ENCODE data around the gene RAB21.
"Not testable (repeated sequence)": the region's sequence is repeated elsewhere in the genome, so short reads cannot be mapped to it uniquely, and the experiment has no call there.

RAB21 gene

DNA sequence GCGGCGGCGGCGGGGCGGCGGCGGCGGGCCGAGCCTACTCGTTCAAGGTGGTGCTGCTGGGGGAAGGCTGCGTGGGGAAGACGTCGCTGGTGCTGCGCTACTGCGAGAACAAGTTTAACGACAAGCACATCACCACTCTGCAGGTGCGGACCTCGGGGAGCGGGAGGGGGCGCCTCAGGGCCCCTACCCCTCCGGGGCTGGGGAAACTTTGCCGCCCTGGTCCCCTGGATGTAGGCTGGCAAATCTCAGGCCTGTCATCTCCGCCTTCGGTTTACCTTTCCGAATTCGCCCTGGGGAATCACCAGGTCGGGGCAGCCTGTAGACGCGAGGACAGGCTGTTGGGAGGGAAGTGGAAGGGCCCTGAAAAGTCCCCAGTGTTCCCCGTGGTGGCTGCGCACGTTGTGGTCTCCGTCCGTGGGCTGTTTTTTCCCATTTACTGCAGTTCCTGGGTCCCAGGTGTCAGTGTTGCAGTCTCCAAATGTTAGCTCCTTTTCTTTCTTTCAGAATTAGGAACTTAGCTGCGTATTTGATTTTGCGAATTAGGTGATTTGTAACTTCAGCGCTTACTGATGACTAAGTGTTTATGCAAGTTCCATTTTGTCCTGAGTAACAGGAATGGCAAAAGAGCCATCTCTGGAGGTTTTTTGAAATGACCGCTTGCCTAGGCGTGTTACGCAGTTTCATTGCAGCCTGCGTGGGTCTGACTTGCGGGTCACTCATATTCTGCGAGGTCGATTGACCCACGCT, 656 bp downstream of the RAB21 start:
- DNase-seq: no peak

- DNase-seq: no peak
Measured at GRCh38 chr12:71756054-71756690, 1.5 kb downstream of the RAB21 start.

- no peak for DNase-seq
Measured at GRCh38 chr12:71759941-71760340, 5.3 kb downstream of the RAB21 start.

DNA sequence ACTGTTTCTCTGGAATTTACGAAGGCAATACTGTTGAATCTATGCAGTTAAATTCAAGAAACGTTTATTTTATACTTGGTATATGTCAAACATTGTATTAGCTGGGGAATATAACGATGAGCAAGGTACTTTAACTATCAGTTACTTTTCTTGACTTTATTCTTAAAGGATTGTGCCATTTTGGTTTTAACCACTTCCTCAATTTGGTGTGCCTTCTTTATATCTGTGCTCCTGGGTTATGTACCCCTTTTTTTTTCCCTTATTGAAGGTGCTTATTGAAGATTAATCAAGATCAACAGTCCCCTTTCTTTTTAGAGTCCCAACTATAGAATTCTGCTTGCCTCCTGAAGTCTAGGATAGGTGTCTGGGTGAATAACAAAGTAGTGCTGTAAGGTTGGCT, 5.8 kb downstream of the RAB21 start:
- DNase-seq: no peak

GRCh38 chr12:71761354-71761753, 6.7 kb downstream of the RAB21 start:
- DNase-seq: not testable (repeated sequence)

DNA sequence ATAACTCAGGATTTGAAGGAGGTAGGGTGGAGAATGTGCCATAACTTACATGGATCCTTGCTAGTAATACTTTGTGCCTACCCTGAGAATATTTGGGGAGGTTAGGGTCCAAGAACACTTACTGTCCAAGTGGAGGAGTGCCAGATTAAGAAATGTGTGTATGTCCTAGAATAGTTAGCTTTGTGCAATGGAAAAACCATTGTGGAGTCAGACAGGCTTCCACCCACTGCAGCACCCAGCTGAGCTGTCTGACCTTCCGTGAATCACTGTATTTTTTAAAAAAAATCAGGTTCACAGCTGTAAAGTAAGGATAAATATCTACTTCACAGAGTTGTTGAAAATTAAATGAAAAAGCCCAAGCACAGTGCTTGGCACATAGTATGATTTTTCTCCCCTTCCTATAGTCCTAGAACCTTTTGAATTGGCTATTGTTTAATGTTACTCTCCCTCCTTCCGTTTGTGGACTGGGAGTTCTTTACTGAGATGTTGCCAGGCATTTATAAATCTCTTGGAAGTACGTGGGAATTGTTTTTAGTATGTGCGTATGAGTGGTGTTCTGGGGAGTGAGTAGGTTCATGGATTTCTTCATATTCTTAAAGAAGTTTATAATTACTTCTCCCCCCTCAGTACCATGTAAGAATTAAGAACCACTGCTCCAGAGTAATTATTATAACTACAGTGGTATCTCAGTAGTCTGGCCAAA, 9.2 kb downstream of the RAB21 start:
- no peak for DNase-seq

GRCh38 chr12:71764587-71765321, 10.1 kb downstream of the RAB21 start:
- DNase-seq: no peak

GRCh38 chr12:71766202-71766601, 11.5 kb downstream of the RAB21 start:
- no peak for DNase-seq

DNA sequence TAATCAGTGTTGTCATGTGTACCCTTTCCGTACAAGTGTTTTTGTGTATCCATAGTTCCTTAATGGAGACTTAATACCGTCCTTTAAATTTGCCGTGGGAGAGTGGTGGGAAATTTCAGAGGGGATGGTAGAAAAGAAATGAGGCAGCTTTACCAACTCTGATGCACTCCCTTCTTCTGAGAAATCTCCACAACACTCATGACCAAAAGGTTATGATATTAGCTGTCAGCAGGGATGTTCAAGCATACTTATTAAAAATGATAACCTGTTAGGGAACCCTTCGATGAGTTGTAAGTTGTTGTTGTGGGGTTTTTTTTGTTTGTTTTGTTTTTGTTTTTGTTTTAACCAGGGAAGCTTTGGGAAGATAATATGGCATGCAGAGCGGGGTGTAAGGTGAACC, 12.5 kb downstream of the RAB21 start:
- no peak for DNase-seq

DNA sequence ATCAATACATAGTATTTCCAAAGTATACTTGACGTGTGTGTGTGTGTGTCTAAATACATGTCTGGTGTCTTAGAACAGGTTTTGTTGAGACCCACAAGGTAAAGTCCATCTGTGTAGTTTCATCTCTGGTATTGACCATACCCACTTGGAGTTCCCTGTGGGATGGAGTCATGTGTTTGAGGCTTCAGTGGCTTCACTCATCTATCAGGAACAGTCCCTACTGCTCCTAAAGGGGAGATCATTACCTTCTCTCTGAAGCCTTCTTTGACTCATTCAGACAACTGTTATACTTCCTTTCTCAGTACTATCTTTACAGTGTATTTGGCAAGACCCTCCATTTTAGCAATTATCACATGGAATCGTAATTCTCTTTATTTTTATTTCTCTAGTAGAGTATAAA, 14.2 kb downstream of the RAB21 start:
- DNase-seq: no peak

DNA sequence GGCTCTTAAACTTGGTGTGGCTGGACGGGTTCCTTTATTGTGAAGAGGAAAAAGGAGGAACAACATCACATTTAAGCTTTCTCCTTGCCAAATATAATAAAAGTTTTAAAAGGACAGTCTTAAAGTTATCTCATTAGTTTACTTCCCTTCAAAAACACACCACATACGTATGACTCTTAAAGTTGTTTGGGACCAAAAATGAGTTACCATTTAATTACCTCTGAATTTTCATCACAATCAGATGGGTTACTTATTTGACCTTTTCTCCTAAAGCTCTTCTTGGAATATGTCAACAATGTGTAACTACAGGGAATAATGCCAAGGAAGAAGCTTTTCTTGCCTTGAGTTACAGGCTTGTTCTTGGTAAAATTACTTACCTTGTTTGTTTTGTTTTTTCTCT, 16.4 kb downstream of the RAB21 start:
- no peak for DNase-seq

- no peak for DNase-seq
Measured at GRCh38 chr12:71772735-71773134, 18.1 kb downstream of the RAB21 start.

DNA sequence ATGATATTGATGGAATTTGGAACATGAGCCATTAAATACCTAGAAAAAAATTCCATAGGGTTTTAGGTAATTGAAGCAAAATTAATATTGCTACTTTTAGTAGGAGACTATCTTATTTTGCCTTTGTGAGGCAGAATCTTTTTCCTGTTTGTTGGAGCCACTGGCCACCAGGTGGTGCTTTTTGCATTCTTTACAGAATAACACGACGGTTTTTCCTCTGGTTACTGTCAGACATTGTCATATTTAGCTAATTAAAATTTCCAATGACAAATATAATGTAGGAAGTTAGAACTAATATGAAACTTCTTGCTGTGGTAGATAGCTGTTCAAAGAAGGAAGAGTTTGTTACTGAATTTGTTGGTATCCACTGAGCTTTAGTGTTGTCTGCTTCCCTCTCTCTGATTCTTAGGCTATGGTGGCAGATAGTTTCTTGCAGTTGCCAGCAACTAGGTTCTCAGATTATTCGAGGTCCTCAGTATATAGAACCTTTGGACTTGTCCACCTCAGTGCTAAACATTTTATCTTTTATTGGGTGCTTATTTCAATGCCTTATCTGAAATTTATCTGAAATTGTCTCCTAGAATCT, 25.7 kb downstream of the RAB21 start:
- DNase-seq: no peak

DNA sequence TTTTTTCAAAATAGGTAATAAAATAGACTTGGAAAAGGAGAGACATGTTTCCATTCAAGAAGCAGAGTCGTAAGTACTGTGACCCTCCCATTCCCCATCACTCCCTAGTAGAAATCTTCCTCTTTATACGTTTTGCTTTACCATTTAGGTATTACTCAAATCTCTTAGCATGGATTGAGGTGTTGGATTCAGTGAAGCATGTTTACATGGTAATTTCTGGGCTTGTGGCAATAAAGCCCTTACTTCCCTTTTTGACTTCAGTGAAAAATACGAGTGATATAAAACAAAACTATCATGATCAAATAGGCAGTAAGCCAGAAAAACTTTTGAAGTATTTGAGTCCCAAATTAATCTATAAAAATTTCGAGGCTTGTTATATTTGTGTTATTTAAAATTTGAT, 27.4 kb downstream of the RAB21 start:
- DNase-seq: no peak

- no peak for DNase-seq
Measured at GRCh38 chr12:71786829-71787228, 32.2 kb downstream of the RAB21 start.

GRCh38 chr12:71787580-71787979, 32.9 kb downstream of the RAB21 start:
- no peak for DNase-seq

DNA sequence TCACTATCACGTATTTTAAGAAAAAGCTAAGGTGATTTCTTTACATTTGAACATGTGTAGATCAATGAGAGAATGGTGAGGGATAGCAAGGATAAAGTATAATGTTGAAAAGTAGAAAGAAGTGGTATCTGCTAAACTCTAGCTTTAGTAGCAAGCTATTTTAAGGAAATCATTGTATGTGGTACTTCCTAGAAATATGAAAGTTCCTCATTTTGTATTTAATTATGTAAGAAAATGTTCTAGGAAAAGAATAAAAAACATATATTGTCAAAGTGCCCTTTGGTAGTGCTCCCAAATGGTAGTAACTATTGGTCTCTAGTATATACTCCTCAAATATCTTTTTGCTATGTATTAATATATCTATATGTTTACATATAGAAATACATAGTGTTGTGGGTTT, 35.7 kb downstream of the RAB21 start:
- DNase-seq: no peak

DNA sequence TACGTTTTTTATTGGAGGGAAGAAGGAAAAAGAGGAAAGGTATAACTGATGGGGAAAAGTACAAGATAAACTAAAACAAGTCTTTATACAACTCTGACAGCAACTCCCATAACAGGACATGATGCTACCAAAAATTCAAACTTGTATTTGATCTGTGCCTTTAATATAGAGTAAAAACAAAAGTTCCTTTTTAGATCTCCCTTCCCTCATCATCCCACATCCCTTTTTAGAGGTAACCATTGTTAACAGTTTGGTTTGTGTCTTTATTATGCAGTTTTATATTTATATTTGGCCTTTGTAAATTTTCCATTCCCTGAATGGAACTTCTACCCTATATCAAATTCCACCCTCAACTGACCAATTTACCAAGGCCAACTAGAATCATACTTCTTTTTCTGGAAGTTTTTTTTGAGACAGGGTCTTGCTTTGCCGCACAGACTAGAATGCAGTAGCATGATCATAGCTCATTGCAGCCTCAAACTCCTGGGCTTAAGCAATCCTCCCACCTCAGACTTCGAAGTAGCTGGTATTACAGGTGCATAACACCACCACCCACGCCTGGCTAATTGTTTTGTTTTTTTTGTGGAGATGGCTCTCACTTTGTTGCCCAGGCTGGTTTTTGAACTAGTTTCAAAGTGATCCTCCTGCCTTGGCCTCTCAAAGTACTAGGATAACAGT, 36.9 kb downstream of the RAB21 start:
- DNase-seq: no peak

- DNase-seq: no peak
Measured at GRCh38 chr12:71792599-71792998, 37.9 kb downstream of the RAB21 start.

GRCh38 chr12:71795901-71796300, 41.2 kb downstream of the RAB21 start:
- no peak for DNase-seq

DNA sequence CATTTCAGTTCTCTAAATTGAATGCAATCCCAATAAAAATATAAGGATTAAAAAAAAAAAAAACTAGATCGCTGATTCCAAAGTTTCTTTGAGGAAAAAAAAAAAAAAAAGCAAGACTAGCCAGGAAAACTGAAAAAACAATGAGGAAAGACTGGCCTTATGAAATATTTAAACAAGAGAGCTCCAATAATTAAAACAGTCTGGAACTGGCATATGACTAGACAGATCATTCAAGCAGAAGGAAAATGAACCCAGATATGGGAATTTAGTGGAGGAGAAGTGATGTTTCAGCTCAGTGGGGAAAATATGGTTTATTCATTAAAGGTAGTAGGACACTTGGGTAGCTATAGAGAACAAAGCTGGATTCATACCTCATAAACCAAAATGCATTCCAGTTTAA, 42.9 kb downstream of the RAB21 start:
- DNase-seq: no peak

DNA sequence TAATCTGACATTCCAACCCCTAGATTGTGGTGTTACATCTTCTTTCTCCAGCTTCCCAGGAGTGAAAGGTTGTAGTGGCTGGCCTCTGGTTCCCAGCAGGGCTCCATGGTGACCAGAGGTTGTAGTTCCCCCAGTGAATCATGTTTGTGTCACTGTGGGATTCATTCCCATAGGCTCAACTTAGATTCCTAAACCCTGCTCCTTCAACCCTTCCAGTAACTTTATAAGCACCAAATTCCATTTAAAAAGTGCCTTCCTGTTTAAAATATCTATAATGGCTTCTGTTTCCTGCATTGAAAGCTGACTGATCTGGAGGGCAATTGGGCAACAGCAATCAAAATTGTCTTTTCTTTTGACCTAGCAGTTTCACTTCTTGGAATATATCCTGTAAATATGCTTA, 44.4 kb downstream of the RAB21 start:
- DNase-seq: no peak

DNA sequence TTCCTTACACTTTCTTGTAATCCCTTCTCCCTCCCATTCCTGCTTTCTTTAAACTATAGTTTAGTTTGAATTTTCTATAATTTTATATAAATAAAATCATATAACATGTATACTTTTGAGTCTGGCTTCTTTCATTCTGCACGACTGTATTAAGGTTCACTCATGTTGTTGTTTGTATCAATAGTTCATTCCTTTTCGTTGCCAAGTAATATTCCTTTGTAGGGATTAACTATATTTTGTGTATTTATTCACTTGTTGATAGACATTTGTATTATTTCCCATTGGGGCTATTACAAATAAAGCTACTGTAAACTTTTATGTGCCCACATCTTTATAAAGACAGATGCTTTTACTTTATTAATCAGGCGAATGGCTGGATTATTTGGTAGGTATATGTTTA, 45.5 kb downstream of the RAB21 start:
- DNase-seq: no peak
